HG02642 (cell line): ENCODE measurements around the gene OR4K15.
"Not testable (repeated sequence)": the region's sequence is repeated elsewhere in the genome, so short reads cannot be mapped to it uniquely, and the experiment has no call there.

Source experiments
- ATAC-seq: cut with Tn5 transposase; IDR thresholded peaks from one replicate; pipeline ENCODE4 v1.9.1; 2021; ENCODE audit warnings: mild to moderate bottlenecking; ENCODE audit not compliant: unreplicated experiment, poor library complexity

The OR4K15 gene, protein sequence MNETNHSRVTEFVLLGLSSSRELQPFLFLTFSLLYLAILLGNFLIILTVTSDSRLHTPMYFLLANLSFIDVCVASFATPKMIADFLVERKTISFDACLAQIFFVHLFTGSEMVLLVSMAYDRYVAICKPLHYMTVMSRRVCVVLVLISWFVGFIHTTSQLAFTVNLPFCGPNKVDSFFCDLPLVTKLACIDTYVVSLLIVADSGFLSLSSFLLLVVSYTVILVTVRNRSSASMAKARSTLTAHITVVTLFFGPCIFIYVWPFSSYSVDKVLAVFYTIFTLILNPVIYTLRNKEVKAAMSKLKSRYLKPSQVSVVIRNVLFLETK

DNA sequence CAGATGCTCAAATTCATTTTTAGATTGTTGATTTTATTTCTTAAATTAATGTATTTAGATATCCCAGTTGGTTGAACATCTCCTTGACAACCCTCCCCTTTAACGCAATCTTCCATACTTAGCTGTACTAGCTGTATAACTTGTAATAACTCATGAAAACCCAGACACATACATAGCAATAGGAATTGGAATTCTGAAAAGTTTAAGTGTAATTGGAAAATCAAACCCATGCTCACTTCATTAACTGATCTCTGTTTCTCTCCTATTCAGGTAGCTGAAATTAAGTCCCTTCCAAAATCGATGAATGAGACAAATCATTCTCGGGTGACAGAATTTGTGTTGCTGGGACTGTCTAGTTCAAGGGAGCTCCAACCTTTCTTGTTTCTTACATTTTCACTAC is at the start of gene OR4K15:
TSS of gene OR4K15 (plus strand) at position 301 of the 400 bp plus-strand sequence. CDS start at position 301, 0 bp downstream.
- no peak for ATAC-seq

DNA sequence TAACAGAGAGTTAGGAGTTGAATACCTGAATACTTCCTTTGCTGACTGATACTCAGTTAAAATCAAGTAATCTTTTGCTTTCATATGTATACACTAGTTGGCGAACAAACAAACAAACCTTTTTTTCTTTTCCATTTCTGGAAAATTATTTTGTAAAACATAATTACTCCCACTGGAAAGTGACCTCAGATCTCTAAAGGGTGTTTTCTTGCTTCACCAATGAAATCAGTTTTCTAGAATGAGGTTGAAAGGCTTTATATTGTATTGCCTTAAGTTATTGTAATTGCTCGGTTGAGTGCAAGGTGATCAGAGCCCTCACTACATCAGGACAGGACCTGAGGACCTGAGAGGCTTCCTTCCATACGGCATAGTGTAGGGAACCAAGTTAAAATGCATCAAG is 44.8 kb upstream of the OR4K15 start, which contains the start of gene OR4K1:
TSS of gene OR4K1 (plus strand) at position 301 of the 400 bp plus-strand sequence. CDS start 4,750 bp downstream, outside the sequence.
- ATAC-seq = no peak

DNA sequence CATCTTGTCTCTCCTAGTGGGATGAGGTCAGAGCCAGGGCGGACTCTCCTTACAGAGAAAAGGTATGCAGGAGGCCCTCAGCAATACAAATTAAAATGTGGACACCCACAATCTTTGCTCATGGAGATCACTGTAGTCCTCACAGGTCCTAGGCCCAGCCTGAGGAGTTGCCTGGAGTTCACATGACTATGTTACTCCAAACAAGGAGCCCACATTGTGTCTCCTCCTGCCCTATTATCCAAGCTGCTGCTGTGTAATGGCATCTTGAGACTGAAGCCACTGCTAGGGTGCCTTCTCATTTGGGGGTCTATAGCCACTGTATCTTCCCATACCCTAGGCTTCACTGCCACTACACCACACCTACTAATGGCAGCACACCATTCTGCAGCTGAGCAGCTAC is 33.7 kb upstream of the OR4K15 start:
- no peak for ATAC-seq

DNA sequence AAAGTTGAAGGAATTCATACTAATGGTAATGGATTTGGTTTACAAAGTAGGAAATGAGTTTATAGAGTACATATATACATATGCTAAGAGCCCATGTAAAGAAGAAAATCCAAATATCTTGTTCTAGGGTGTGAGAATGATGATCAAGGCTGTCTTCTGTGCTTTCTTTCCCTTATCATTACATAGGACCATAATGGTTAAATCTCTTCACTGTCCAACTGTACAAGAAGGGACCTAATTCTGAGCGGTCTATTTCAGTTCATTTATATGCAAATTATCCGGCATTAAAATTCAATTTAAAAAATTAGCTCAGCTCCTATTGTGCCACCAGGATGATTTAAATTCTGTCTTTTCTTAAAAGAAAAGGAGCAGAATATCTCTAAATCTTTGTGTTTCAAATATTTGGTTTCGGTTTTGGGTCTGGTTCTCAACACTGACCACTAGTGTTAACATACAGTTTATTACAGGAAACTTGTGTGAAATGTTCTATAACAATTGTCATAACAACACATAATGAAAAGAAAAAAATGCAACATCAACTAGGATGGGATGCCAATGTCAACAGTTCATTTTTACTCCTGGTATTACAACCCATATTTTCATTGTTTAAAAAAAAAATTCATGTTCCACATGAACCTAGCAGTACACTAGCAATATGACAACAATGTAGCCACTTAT is 27.8 kb upstream of the OR4K15 start:
- ATAC-seq = no peak

DNA sequence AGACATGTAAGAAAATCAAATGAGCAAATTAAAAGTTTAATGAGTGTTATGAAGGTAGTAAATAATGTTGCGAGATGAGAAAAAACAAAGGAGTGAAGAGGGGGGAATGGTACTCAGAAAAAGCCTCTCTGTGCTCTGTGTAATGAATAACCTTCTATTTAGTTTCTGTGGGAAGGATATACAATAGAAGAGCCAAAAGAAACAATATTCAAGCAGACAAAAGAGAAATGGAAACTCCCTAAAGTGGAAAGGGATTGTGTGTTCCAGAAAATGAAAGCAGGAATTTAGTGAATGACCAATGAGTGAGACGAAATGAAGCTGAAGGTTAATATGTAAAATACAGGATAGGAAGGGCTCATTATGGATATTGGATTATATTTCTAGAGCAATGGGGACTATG is 26.2 kb upstream of the OR4K15 start:
- no peak for ATAC-seq

DNA sequence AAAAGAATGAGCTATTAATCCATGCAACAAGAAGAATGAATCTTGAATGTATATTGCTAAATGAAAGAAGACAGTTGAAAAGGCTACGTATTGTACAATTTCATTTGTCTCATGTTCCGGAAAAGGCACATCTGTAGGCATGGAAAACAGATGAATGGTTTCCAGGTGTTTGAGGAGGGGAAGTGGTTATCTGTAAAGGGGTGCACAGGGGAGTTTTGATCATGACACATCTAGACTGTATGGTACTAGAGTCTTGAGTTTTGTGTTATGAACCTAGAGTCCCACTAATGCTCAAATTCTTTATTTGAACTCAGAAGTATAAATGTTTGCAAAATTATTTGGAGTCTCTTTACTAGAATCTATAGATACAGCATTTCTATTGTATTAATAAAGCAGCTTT is 5.7 kb upstream of the OR4K15 start:
- ATAC-seq = not testable (repeated sequence)

DNA sequence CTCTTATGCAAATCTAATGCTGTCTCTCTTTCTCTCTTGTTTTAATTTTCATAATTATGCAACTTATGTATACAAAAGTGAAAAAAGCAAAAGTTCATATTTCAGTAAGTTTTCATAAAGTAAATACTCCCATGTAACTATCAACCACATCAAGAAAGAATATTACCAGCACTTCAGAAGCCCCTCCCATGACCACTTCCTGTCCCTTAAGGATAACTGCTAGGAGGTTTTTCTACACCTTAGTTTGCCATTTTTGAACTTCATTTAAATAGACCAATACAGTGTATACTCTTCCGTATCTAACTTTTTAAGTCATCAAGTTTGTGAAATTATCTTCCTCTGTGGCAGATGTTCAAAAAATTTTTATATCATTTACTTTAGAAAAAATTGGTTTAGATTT is 547 bp upstream of the OR4K15 start:
- no peak for ATAC-seq

DNA sequence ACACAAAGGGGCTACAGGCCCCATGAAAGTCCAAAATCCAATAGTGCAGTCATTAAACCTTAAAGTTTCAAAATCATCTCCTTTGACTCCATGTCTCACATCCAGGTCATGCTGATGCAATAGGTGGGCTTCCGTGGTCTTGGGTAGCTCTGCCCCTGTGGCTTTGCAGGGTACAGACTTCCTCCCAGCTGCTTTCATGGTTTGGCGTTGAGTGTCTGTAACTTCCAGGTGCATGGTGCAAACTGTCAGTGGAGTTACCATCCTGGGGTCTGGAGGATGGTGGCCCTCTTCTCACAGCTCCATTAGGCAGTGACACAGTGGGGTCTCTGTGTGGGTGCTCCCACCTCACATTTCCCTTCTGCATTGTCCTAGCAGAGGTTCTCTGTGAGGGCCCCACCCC is 18.0 kb downstream of the OR4K15 start:
- ATAC-seq = no peak

DNA sequence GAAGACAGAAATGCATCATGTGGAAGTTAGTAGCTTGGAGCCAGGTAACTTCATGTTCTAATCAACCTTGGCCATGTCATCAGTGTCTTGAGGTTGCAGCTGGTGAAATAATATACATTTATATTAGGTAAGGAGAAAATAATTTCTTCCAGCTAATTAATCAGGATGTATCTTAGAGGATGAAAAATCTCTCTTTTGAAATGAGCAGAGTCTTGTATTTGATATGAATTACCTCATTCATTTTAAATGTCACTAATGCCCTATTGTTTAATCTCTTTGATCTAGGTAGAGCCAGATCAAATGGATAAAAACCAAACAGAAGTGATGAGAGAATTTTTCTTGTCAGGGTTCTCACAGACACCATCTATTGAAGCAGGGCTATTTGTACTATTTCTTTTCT is 26.5 kb downstream of the OR4K15 start, which contains the start of gene OR4Q2:
TSS of gene OR4Q2 (plus strand) at position 301 of the 400 bp plus-strand sequence.
- no peak for ATAC-seq

DNA sequence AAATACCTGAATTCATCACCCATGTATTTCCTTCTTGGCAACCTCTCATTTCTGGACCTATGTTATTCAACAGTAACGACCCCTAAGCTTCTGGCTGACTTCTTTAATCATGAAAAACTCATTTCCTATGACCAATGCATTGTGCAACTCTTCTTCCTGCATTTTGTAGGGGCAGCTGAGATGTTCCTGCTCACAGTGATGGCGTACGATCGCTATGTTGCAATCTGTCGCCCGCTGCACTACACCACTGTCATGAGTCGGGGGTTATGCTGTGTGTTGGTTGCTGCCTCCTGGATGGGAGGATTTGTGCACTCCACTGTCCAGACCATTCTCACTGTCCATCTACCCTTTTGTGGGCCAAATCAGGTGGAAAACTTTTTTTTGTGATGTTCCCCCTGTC is 26.9 kb downstream of the OR4K15 start:
- no peak for ATAC-seq

DNA sequence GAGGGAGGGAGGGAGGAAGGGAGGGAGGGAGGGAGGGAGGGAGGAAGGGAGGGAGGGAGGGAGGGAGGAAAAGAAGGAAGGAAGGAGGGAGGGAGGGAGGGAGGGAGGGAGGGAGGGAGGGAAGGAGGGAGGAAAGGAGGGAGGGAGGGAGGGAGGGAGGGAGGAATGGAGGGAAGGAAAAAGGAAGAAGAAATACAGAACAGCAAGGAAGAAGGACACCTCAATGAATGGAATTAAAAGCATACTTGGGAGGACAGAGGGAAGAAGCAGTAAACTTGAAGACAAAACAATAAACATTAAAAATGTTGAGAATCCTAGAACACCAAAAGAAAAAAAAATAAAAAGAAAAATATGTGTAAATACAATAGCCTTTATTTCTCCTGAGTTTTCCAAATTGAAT is 32.8 kb downstream of the OR4K15 start:
- ATAC-seq = no peak

DNA sequence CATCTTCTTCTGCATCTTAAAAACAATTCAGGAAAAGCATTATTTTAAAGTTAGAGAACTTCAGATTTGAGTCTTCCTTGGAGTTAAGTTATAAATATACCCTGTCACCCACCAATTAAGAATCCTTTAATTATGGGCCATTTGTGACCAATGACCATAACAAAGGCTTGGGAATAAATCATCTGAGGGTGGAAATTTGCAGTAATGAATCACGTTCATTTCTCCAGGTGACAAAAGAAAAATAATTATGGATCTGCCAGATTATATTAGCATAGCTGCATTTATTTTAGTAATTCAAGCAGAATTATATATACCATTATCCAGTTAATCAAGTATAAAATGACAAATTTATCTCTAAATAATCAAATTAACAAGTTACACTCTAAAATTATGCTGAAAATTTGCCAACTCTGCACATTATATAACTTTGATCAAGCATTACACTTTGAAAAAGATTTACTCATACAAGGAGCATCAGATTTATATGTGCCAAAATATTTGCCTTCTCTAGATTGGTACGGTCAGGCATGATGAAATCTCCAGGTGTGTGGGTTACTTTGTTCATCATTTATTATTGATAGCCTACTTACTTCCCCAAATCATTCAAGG is 44.0 kb downstream of the OR4K15 start, which contains the start of gene OR4K14:
TSS of gene OR4K14 (minus strand) at position 51 of the 609 bp plus-strand sequence. CDS start 4,114 bp downstream, outside the sequence.
- no peak for ATAC-seq
